Dermis microvascular lymphatic vessel endothelial cell (primary cell): ENCODE data around the gene RASAL1. TPM values are rescaled to one million over a fixed set of nuclear protein-coding genes. Genes with fewer than 3 reads are reported as not detected.

ENCODE experiments used
- DNase-seq, 2 donors: peaks; one replicate each; pipeline versions ENCODE4 v3.0.0 to v3.0.0-alpha.2; 2010; ENCODE audit warnings: low read depth in 2 of 2
- total RNA-seq: library from RNA; depleted of rRNA; stranded (reverse); fragments of >200 nt; gene quantifications from 2 replicates; pipeline ENCODE4 v1.2.1, GENCODE V29; 2014

RASAL1 gene
- total RNA-seq, 1 donor from 2014 or later = not detected

- DNase-seq = no peak
Observed at GRCh38 chr12:113058553-113058952, 77.0 kb downstream of the RASAL1 start.

GRCh38 chr12:113057565-113058485, 77.7 kb downstream of the RASAL1 start:
- DNase-seq = no peak

GRCh38 chr12:113056631-113057488, 78.7 kb downstream of the RASAL1 start, which contains the start of gene DTX1:
Gene DTX1 (plus strand): TSS chr12:113056730. CDS start chr12:113058193, 1,463 bp downstream.
- DNase-seq = no peak

- no peak for DNase-seq
Observed at GRCh38 chr12:113056381-113056630, 79.3 kb downstream of the RASAL1 start.

- DNase-seq = no peak
Observed at GRCh38 chr12:113055594-113056380, 79.8 kb downstream of the RASAL1 start.

- DNase-seq = no peak
Observed at GRCh38 chr12:113054948-113055486, 80.5 kb downstream of the RASAL1 start.

- DNase-seq = no peak
Observed at GRCh38 chr12:113052326-113052725, 83.2 kb downstream of the RASAL1 start.

GRCh38 chr12:113051759-113052158, 83.8 kb downstream of the RASAL1 start:
- no peak for DNase-seq

GRCh38 chr12:113050795-113051194, 84.8 kb downstream of the RASAL1 start:
- DNase-seq = no peak

- DNase-seq = peak in 1 of 2 donors; percentile 18
Observed at GRCh38 chr12:113049976-113050742, 85.4 kb downstream of the RASAL1 start.

Other genes starting within 250 kb of the RASAL1 start
- 29.0 and 33.4 TPM in 2 replicates for gene OAS1, start 228.8 kb downstream of the RASAL1 start, total RNA-seq
- 6.4 and 6.5 TPM in 2 replicates for gene OAS3, start 197.3 kb downstream of the RASAL1 start, total RNA-seq
- gene OAS2, start 157.2 kb downstream of the RASAL1 start, total RNA-seq = 2.9 and 4.5 TPM in 2 replicates
- gene DTX1, start 79.0 kb downstream of the RASAL1 start, total RNA-seq = 1.8 and 6.1 TPM in 2 replicates
- gene CFAP73, start 14.0 kb upstream of the RASAL1 start, total RNA-seq = not detected in 2 replicates
- gene DDX54, start 49.7 kb upstream of the RASAL1 start, total RNA-seq = 32.5 and 38.8 TPM in 2 replicates
- 14.2 and 21.4 TPM in 2 replicates for gene RITA1, start 50.0 kb upstream of the RASAL1 start, total RNA-seq
- gene TPCN1, start 85.7 kb upstream of the RASAL1 start, total RNA-seq = 5.5 and 7.2 TPM in 2 replicates
- gene SLC8B1, start 199.3 kb upstream of the RASAL1 start, total RNA-seq = 12.6 and 15.6 TPM in 2 replicates
- gene PLBD2, start 222.8 kb upstream of the RASAL1 start, total RNA-seq = 16.7 and 25.0 TPM in 2 replicates